WTC11 (cell line): Measurements from ENCODE around the gene ROR2.

Experiments
- CTCF ChIP-seq: fragments of 200-600 bp; IDR thresholded peaks from 2 replicates; pipeline ENCODE4 v1.8.0; 2022; ENCODE audit warnings: antibody characterized with exemption
- FOXP1 ChIP-seq: sonication (generic); formaldehyde crosslinking; IDR thresholded peaks from 2 replicates; pipeline ENCODE4 v1.8.0; 2022; ENCODE audit warnings: missing genetic modification reagents, mild to moderate bottlenecking, moderate library complexity, borderline replicate concordance
- NFATC4 ChIP-seq: fragments of 250-450 bp; sonication (Bioruptor Pico); IDR thresholded peaks from 2 replicates; pipeline ENCODE4 v1.9.0; 2021; ENCODE audit warnings: mild to moderate bottlenecking
- NR2C2 ChIP-seq: sonication (generic); formaldehyde crosslinking; IDR thresholded peaks from 2 replicates; pipeline ENCODE4 v1.8.0; 2022; ENCODE audit warnings: mild to moderate bottlenecking, missing genetic modification reagents
- TEAD4 ChIP-seq: sonication (generic); formaldehyde crosslinking; IDR thresholded peaks from 2 replicates; pipeline ENCODE4 v1.8.0; 2022; ENCODE audit warnings: mild to moderate bottlenecking, missing genetic modification reagents
- TF ChIP-seq, protein P1 (sequence below): sonication (generic); formaldehyde crosslinking; IDR thresholded peaks from 2 replicates; pipeline ENCODE4 v1.8.0; 2022; ENCODE audit warnings: mild to moderate bottlenecking, missing genetic modification reagents
- TF ChIP-seq, protein P2 (sequence below): sonication (generic); formaldehyde crosslinking; IDR thresholded peaks from 2 replicates; pipeline ENCODE4 v1.8.1; 2023; ENCODE audit warnings: mild to moderate bottlenecking, missing genetic modification reagents, moderate library complexity

GRCh38 chr9:91816356-91816755 lies 133.7 kb downstream of the ROR2 start:
- no peak for TF ChIP-seq NFATC4 (CRISPR knock-in tag)
- TF ChIP-seq TEAD4 (CRISPR knock-in tag): no peak
- no peak for TF ChIP-seq CTCF
- TF ChIP-seq, protein P1, sequence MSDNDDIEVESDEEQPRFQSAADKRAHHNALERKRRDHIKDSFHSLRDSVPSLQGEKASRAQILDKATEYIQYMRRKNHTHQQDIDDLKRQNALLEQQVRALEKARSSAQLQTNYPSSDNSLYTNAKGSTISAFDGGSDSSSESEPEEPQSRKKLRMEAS (CRISPR knock-in tag): no peak
- TF ChIP-seq, protein P2, sequence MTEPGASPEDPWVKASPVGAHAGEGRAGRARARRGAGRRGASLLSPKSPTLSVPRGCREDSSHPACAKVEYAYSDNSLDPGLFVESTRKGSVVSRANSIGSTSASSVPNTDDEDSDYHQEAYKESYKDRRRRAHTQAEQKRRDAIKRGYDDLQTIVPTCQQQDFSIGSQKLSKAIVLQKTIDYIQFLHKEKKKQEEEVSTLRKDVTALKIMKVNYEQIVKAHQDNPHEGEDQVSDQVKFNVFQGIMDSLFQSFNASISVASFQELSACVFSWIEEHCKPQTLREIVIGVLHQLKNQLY: no peak
- no peak for TF ChIP-seq FOXP1
- no peak for TF ChIP-seq NR2C2 (CRISPR knock-in tag)
